Fibroblast of skin of right biceps (primary cell): ENCODE results near the gene PGM3.

Experiments
- DNase-seq: peaks from one replicate; pipeline ENCODE4 v3.0.0-alpha.2; 2013

The PGM3 gene

GRCh38 chr6:83183082-83183828 is 9.8 kb downstream of the PGM3 start:
- peak; percentile 93 for DNase-seq

GRCh38 chr6:83182114-83182513 is 11.0 kb downstream of the PGM3 start:
- DNase-seq: no peak

GRCh38 chr6:83180426-83180950 is 12.6 kb downstream of the PGM3 start:
- no peak for DNase-seq

GRCh38 chr6:83176246-83176645 is 16.8 kb downstream of the PGM3 start:
- no peak for DNase-seq

- no peak for DNase-seq
Measured at GRCh38 chr6:83169511-83169910, 23.6 kb downstream of the PGM3 start.

GRCh38 chr6:83169106-83169505 is 24.0 kb downstream of the PGM3 start:
- no peak for DNase-seq

- DNase-seq: no peak
Measured at GRCh38 chr6:83168556-83168955, 24.5 kb downstream of the PGM3 start.

- no peak for DNase-seq
Measured at GRCh38 chr6:83167726-83168278, 25.3 kb downstream of the PGM3 start.

GRCh38 chr6:83160167-83160566 is 32.9 kb downstream of the PGM3 start:
- no peak for DNase-seq

- no peak for DNase-seq
Measured at GRCh38 chr6:83155794-83156193, 37.3 kb downstream of the PGM3 start.

GRCh38 chr6:83153883-83154521 is 39.1 kb downstream of the PGM3 start:
- peak; percentile 4 for DNase-seq

- no peak for DNase-seq
Measured at GRCh38 chr6:83152913-83153312, 40.2 kb downstream of the PGM3 start.

- DNase-seq: no peak
Measured at GRCh38 chr6:83151114-83151513, 42.0 kb downstream of the PGM3 start.

- DNase-seq: no peak
Measured at GRCh38 chr6:83138758-83139157, 54.3 kb downstream of the PGM3 start.

GRCh38 chr6:83138118-83138722 is 54.8 kb downstream of the PGM3 start:
- no peak for DNase-seq

- no peak for DNase-seq
Measured at GRCh38 chr6:83132121-83132520, 60.9 kb downstream of the PGM3 start.

GRCh38 chr6:83127976-83128375 is 65.1 kb downstream of the PGM3 start:
- peak; percentile 39 for DNase-seq

GRCh38 chr6:83127258-83127657 is 65.8 kb downstream of the PGM3 start:
- DNase-seq: no peak

- no peak for DNase-seq
Measured at GRCh38 chr6:83126807-83127206, 66.3 kb downstream of the PGM3 start.

GRCh38 chr6:83126223-83126622 is 66.8 kb downstream of the PGM3 start:
- no peak for DNase-seq

GRCh38 chr6:83125425-83125824 is 67.6 kb downstream of the PGM3 start:
- DNase-seq: no peak

GRCh38 chr6:83124553-83124952 is 68.5 kb downstream of the PGM3 start:
- no peak for DNase-seq

- DNase-seq: peak; percentile 14
Measured at GRCh38 chr6:83119742-83120300, 73.2 kb downstream of the PGM3 start.
